Activated T-cell treated with anti-CD3 and anti-CD28 coated beads, Interleukin-2, amount 50 U/mL, for 72 hours (primary cell): ENCODE measurements around the gene TMEM38B. TPM values are rescaled to one million over a fixed set of nuclear protein-coding genes. Genes with fewer than 3 reads are reported as not detected.

ENCODE experiments used
- ATAC-seq, 2 donors: fragments of 150-1000 bp; cut with Tn5 transposase; replicated peaks in 1 of 2; 2 replicates each; pipeline ENCODE4 v1.10.0; 2021; ENCODE audit warnings: moderate library complexity in 2 of 2, mild to moderate bottlenecking in 1 of 2
- DNase-seq, 2 donors: peaks; one replicate each; pipeline ENCODE4 v3.0.0; 2021 to 2022; ENCODE audit warnings: mixed read lengths in 1 of 2
- H3K27ac Mint-ChIP-seq: one replicate; pipeline ENCODE4 v1.8.0; 2022; ENCODE audit warnings: mild to moderate bottlenecking, moderate library complexity, mixed read lengths
- H3K27me3 Mint-ChIP-seq: one replicate; pipeline ENCODE4 v1.8.0; 2022; ENCODE audit warnings: low read depth, mixed read lengths
- H3K36me3 Mint-ChIP-seq, 2 donors: one replicate each; pipeline ENCODE4 v1.8.0; 2022; ENCODE audit warnings: mixed read lengths in 2 of 2, mild to moderate bottlenecking in 1 of 2; ENCODE audit not compliant: insufficient read depth in 2 of 2
- H3K4me1 Mint-ChIP-seq: one replicate; pipeline ENCODE4 v1.8.0; 2022; ENCODE audit warnings: low read depth, mixed read lengths
- H3K4me3 Mint-ChIP-seq, 2 donors: one replicate each; pipeline ENCODE4 v1.8.0; 2022; ENCODE audit warnings: mild to moderate bottlenecking in 2 of 2, mixed read lengths in 2 of 2, moderate library complexity in 2 of 2
- H3K9me3 Mint-ChIP-seq, 2 donors: one replicate each; pipeline ENCODE4 v1.8.0; 2022; ENCODE audit warnings: mixed read lengths in 2 of 2
- total RNA-seq, 2 donors: library from RNA; stranded (reverse); gene quantifications; one replicate each; pipeline ENCODE4 v1.2.3, GENCODE V29; 2022

TMEM38B gene, protein sequence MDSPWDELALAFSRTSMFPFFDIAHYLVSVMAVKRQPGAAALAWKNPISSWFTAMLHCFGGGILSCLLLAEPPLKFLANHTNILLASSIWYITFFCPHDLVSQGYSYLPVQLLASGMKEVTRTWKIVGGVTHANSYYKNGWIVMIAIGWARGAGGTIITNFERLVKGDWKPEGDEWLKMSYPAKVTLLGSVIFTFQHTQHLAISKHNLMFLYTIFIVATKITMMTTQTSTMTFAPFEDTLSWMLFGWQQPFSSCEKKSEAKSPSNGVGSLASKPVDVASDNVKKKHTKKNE
- 10 to 100 TPM; 13.6 to 17.9 TPM for total RNA-seq

- Mint-ChIP-seq H3K4me1 (peaks cover 30% of the 10 kb centered on the region), H3K36me3 (no peaks in the 10 kb centered on the region), H3K27me3 (peaks cover 21% of the 10 kb centered on the region), H3K9me3 (no peaks in the 10 kb centered on the region), H3K4me3 (peak within 1 kb of the TSS; percentile 80 to 82), H3K27ac (peak within 1 kb of the TSS; percentile 55)
- ATAC-seq (peak; percentile 88), DNase-seq (peak; percentile 84 to 89)
Measured at GRCh38 chr9:105694190-105694847, at the start of gene TMEM38B. Gene TMEM38B, plus strand, starts transcription at chr9:105694541. Its CDS starts 120 bp downstream, at chr9:105694661.

DNA sequence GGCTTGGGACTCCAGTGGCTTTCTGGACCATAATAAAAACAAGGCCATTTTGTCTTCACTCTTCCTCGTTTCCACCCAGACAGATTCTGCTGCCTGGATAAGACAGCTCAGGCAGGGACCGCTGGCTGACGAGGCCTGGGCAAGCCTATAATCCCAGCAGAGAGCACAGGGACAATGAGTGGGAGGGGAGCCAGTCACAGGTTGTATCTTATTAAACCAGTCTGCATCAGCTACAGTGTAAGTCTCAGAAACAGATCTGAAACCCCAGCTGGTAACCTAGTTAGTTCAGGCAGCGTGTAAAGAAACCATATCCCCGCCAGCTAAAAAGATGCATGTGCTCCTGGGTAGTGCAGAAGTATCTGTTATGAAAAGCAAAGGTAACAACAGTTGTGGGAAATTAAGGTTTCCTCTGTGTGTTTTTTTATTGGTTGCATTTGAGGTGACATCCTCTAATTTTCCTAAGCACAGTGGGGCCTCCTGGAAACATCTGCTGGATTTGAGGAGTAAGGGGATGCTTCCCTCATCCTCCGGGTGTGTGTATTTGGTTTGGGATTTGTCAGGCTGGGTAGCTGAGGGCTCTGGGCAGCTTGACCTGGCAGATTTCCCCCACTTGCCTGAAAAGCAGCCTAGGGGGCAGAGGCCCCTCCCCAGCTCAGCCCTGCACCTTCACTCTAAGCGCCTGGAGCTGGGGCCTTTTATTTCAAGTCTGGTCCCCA is 47.3 kb upstream of the TMEM38B start:
- Mint-ChIP-seq H3K36me3 (no peaks in the 10 kb centered on the region), H3K4me3 (no peak overlapping the region), H3K27ac (no peak overlapping the region), H3K27me3 (no peaks in the 10 kb centered on the region), H3K4me1 (no peaks in the 10 kb centered on the region), H3K9me3 (no peaks in the 10 kb centered on the region)
- DNase-seq, result no peak
- no peak for ATAC-seq

- Mint-ChIP-seq H3K4me3 (no peak overlapping the region), H3K27ac (no peak overlapping the region), H3K27me3 (no peaks in the 10 kb centered on the region), H3K36me3 (no peaks in the 10 kb centered on the region), H3K9me3 (no peaks in the 10 kb centered on the region), H3K4me1 (no peaks in the 10 kb centered on the region)
- ATAC-seq (no peak), DNase-seq (no peak)
Measured at GRCh38 chr9:105647595-105648349, 46.6 kb upstream of the TMEM38B start.

DNA sequence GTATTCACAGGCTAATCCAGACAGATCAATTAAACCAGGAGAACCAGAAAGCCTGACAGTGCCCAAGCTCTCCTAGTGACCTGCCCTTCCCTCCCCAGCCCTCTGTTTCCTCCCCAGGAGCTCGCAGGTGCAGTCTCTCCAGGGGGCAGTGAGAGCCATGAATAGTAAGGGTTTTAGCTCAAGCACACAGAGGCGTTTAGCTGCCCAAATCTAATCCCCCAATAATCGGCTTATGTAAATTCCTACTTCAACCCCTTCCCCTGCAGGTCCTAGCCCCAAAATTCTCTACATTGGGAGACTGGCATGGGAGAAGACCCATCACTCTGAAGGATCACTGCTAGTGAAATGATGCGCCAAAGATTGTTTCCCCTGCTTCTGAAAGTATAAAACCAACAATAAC is 42.5 kb upstream of the TMEM38B start:
- Mint-ChIP-seq H3K36me3 (peaks cover 0 to 2% of the 10 kb centered on the region in 2 donors), H3K4me1 (peaks cover 6% of the 10 kb centered on the region), H3K4me3 (no peak overlapping the region), H3K9me3 (no peaks in the 10 kb centered on the region), H3K27ac (no peak overlapping the region), H3K27me3 (peaks cover 19% of the 10 kb centered on the region)
- DNase-seq (no peak), ATAC-seq (no peak)

DNA sequence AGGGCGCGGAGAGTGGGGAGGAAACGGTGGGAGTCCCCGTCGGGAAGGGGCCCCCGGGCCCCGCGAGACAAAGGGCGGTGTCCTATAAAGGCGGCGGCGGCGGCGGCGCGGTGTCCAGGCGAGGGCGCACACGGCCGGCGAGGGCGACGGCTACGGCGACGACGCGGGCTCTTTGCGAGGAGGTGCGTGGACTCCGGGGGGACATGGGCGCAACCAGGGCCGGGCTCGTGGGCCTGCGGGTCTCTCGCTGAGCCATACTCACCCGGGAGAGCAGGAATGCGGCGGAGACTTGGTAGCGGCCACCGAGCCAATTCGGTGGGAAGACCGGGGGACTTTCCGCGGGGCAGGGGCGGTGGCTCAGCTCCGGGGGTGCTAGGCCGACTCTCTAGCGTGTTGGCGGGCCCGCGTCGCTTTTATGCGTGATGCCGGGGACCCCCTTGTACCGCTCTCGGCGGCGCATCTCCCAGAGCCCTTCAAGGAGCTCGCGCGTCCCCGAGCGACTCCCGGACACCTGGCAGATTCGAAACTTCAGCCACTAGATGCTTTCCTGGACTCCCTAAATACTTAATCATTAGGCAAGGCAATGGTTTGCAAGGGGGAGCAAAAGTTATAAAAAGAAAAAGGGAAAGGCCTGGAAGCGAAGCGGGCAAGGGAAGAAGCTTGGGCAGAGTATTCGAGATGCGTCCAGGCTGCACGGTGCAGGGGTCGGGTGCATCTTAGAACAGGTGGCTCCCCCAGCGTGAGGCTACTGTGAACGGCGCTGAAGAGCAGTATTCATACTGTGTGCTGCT is 38.0 kb upstream of the TMEM38B start:
- H3K36me3 Mint-ChIP-seq, result peaks cover 0 to 2% of the 10 kb centered on the region in 2 donors
- peaks cover 9% of the 10 kb centered on the region for H3K4me1 Mint-ChIP-seq
- H3K4me3 Mint-ChIP-seq, result peak overlapping the region; percentile 86
- H3K27me3 Mint-ChIP-seq, result peaks cover 38% of the 10 kb centered on the region
- no peak overlapping the region for H3K27ac Mint-ChIP-seq
- ATAC-seq, result peak; percentile 80 to 82
- DNase-seq, result peak; percentile 27 to 36
- H3K9me3 Mint-ChIP-seq, result no peaks in the 10 kb centered on the region

GRCh38 chr9:105658351-105658750 is 36.0 kb upstream of the TMEM38B start:
- H3K27me3 Mint-ChIP-seq, result peaks cover 38% of the 10 kb centered on the region
- no peak for DNase-seq
- no peak overlapping the region for H3K4me3 Mint-ChIP-seq
- H3K4me1 Mint-ChIP-seq, result peaks cover 9% of the 10 kb centered on the region
- ATAC-seq, result no peak
- H3K27ac Mint-ChIP-seq, result no peak overlapping the region
- peaks cover 0 to 2% of the 10 kb centered on the region in 2 donors for H3K36me3 Mint-ChIP-seq
- H3K9me3 Mint-ChIP-seq, result no peaks in the 10 kb centered on the region

DNA sequence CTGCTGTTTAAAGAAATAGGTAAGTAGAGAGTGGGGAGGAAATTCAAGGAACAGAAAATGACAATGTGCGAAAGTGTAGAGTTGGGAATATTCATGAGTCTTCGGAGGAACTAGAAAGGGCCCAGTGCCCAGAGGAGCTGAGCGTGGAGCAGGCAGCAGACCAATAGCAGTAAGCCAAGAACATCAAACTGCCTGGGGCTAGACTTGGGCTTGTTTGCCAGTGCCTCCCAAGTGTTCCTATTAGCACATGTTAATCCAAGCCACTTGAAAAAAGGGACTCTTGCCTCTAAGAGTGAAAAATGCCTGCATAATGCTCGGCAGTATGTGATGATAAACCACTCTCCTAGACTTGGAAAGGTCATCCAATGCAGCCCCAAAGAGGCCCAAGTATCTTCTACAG is 33.3 kb upstream of the TMEM38B start:
- Mint-ChIP-seq H3K9me3 (no peaks in the 10 kb centered on the region), H3K36me3 (no peaks in the 10 kb centered on the region), H3K4me1 (peaks cover 9% of the 10 kb centered on the region), H3K27ac (no peak overlapping the region), H3K4me3 (no peak overlapping the region), H3K27me3 (peaks cover 25% of the 10 kb centered on the region)
- ATAC-seq, result no peak
- no peak for DNase-seq

GRCh38 chr9:105662184-105663104 is 31.9 kb upstream of the TMEM38B start, which contains the start of gene TAL2:
Gene TAL2, plus strand, starts transcription at chr9:105662457. Its CDS starts 40 bp downstream, at chr9:105662497.
- H3K9me3 Mint-ChIP-seq, result no peaks in the 10 kb centered on the region
- no peak within 1 kb of the TSS for H3K4me3 Mint-ChIP-seq
- H3K36me3 Mint-ChIP-seq, result no peaks in the 10 kb centered on the region
- peaks cover 15% of the 10 kb centered on the region for H3K27me3 Mint-ChIP-seq
- H3K4me1 Mint-ChIP-seq, result no peaks in the 10 kb centered on the region
- DNase-seq, result no peak
- no peak within 1 kb of the TSS for H3K27ac Mint-ChIP-seq
- ATAC-seq, result no peak

- ATAC-seq (no peak), DNase-seq (no peak)
- Mint-ChIP-seq H3K27me3 (peaks cover 6% of the 10 kb centered on the region), H3K36me3 (no peaks in the 10 kb centered on the region), H3K4me1 (no peaks in the 10 kb centered on the region), H3K4me3 (no peak overlapping the region), H3K27ac (no peak overlapping the region), H3K9me3 (no peaks in the 10 kb centered on the region)
Measured at GRCh38 chr9:105663914-105664313, 30.4 kb upstream of the TMEM38B start.

GRCh38 chr9:105667867-105668266 is 26.5 kb upstream of the TMEM38B start:
- H3K27me3 Mint-ChIP-seq, result peaks cover 4% of the 10 kb centered on the region
- H3K36me3 Mint-ChIP-seq, result no peaks in the 10 kb centered on the region
- H3K27ac Mint-ChIP-seq, result no peak overlapping the region
- peaks cover 3% of the 10 kb centered on the region for H3K4me1 Mint-ChIP-seq
- DNase-seq, result no peak
- ATAC-seq, result no peak
- no peaks in the 10 kb centered on the region for H3K9me3 Mint-ChIP-seq
- H3K4me3 Mint-ChIP-seq, result no peak overlapping the region

DNA sequence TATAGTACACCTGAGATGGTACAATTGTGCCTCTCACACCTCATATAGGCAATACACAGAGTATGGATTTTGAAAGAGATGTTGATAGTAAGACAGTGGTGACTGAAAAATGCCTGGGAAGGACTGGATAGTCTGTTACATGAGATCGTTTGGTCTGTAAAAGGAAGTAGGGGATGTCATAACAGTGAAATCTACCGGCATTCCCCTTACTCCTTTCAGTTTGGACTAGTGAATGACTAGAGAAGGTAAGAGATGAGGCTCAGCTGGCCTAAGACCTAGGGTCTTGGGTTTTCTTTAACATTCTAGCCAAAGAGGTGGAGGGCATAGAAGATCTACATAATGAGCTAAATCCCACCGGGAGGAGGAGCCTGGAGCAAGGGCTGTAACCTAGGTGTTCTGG is 24.0 kb upstream of the TMEM38B start:
- Mint-ChIP-seq H3K36me3 (no peaks in the 10 kb centered on the region), H3K4me3 (no peak overlapping the region), H3K27ac (no peak overlapping the region), H3K9me3 (no peaks in the 10 kb centered on the region), H3K27me3 (peaks cover 7% of the 10 kb centered on the region), H3K4me1 (peaks cover 5% of the 10 kb centered on the region)
- ATAC-seq (no peak), DNase-seq (no peak)
